ENCODE measurements around the gene TDRD12.
"Not testable (repeated sequence)": the region's sequence is repeated elsewhere in the genome, so short reads cannot be mapped to it uniquely, and the experiment has no call there.

The TDRD12 gene

DNA sequence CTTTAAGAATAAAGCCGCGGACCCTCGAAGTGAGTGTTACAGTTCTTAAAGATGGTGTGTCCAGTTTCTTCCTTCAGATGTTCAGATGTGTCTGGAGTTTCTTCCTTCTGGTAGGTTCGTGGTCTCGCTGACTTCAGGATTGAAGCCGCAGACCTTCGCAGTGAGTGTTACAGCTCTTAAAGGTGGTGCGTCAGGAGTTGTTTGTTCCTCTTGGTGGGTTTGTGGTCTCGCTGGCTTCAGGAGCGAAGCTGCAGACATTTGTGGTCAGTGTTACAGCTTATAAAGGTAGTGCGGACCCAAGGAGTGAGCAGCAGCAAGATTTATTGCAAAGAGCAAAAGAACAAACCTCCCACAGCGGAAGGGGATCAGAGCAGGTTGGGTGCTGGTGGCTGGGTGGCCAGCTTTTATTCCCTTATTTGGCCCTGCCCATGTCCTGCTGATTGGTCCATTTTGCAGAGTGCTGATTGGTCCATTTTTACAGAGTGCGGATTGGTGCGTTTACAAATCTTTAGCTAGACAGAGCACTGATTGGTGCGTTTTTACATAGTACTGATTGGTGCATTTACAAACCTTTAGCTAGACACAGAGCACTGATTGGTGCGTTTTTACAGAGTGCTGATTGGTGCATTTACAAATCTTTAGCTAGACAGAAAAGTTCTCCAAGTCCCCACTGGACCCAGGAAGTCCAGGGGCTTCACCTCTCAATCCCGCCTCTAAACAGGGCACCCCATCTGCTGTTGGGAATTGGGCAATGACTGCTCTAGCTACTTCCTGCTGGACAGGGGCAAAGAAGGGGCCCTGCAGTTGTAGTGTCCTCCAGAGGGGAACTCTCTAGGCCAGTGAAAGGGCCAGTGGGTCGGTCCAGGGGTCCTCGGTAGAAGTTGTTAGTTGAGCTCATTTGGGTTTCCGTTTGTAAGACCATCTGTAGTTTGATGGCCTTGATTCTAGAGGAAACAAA lies 26.1 kb upstream of the TDRD12 start:
- DNase-seq (ENCODE audit: low read depth in 2 of 3, low spot score in 1 of 3) = peak in 2 of 3 donors; percentile 46 to 61

DNA sequence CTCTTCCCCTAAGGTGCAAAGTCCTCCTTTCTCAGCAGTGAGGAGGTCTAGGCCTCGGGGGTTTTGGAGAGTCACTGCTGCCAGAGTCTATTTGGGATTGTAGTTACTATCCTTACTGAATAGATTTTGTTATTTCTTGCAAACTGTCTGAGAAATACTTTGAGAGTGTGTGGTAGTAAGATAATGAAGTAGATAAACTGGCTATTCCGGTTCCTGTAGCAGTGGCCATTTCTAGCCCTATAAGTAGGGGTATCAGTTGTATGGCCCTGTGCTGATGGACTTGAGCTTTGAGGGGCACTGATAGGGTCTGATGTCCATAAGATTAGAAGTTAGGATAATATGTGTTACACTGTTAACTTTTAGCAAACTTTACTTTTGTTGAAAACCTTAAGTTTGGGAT lies 25.3 kb upstream of the TDRD12 start:
- not testable (repeated sequence) for DNase-seq (ENCODE audit: low read depth in 2 of 3, low spot score in 1 of 3)

DNA sequence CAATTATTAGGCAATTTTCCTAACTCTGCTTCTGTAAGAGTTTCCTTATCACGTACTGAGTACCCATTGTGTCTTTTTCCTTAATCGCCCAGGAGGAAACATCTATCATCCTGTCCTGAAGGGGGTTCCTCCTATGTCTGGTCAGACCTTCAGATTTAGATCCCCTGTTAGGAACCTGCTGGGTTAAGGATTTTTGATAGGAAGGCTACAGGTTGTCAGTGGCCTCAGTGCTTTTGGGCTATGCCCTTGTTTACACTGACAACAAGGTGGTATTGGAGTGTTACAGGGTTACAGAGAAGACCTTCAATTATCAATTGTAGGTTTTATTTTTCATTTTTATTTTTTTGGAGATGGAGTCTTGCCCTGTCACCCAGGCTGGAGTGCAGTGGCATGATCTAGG lies 24.7 kb upstream of the TDRD12 start:
- not testable (repeated sequence) for DNase-seq (ENCODE audit: low read depth in 2 of 3, low spot score in 1 of 3)

DNA sequence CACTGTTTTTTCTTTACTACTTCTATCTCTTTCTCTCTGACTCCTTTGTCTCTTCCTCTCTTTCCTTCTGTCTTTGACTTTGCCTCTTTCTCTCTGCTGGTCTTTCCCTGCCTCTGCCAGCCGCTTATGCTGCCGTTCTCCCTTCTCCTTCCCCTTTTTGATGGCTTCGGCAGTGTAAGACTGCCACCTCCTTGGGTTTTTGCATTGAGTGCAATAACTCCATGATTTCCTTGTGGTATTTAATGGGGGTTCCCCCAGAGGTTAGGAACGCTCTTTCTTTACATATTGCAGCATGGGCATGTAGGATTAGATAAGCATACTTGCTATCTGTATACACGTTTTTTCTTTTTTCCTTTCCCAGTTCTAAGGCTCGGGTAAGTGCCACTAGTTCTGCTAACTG lies 24.1 kb upstream of the TDRD12 start:
- not testable (repeated sequence) for DNase-seq (ENCODE audit: low read depth in 2 of 3, low spot score in 1 of 3)

- DNase-seq (ENCODE audit: low read depth in 2 of 3, low spot score in 1 of 3) = not testable (repeated sequence)
Observed at GRCh38 chr19:32696771-32697170, 22.8 kb upstream of the TDRD12 start.

- DNase-seq (ENCODE audit: low read depth in 2 of 3, low spot score in 1 of 3) = not testable (repeated sequence)
Observed at GRCh38 chr19:32700129-32700528, 19.4 kb upstream of the TDRD12 start.

GRCh38 chr19:32702010-32702409 lies 17.6 kb upstream of the TDRD12 start:
- no peak for DNase-seq (ENCODE audit: low read depth in 2 of 3, low spot score in 1 of 3)

DNA sequence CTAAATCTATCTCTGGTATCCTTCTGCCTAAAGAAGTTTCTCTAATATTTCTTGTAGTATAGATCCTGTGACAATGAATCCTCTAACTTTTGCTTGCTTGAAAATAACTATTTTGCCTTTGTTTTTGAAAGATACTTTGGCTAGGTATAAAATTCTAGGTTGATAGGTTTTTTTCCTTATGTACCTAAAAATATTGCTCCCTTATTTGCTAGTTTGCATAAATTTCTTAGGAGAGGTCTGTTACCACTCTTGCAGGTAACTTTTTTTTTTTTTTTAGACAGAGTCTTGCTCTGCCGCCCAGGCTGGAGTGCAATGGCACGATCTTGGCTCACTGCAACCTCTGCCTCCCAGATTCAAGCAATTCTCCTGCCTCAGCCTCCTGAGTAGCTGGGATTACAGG lies 15.6 kb upstream of the TDRD12 start:
- DNase-seq (ENCODE audit: low read depth in 2 of 3, low spot score in 1 of 3) = not testable (repeated sequence)

- no peak for DNase-seq (ENCODE audit: low read depth in 2 of 3, low spot score in 1 of 3)
Observed at GRCh38 chr19:32708457-32708856, 11.1 kb upstream of the TDRD12 start.

GRCh38 chr19:32709032-32709431 lies 10.5 kb upstream of the TDRD12 start:
- no peak for DNase-seq (ENCODE audit: low read depth in 2 of 3, low spot score in 1 of 3)

- DNase-seq (ENCODE audit: low read depth in 2 of 3, low spot score in 1 of 3) = no peak
Observed at GRCh38 chr19:32711747-32712146, 7.8 kb upstream of the TDRD12 start.

GRCh38 chr19:32716203-32716602 lies 3.4 kb upstream of the TDRD12 start:
- DNase-seq (ENCODE audit: low read depth in 2 of 3, low spot score in 1 of 3) = not testable (repeated sequence)

DNA sequence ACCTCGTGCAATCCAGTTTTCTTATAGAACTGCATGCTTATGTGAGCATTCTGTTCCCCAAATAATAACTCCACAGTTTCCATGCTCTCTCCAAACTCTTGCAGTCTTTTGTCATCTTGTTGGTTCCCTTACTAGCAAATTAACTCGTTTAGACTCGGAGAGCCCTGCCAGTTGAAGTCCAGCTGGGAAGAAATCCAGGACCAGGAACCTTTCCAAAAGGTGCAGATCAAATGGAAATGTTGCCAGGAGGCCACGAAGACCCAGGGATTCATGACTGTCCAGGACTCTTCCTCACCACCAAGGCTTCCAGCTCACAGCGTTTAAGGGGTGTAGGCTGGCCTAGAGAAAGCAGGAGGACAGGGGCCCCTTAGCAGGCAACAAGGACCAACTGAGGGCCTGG lies 2.1 kb upstream of the TDRD12 start:
- DNase-seq (ENCODE audit: low read depth in 2 of 3, low spot score in 1 of 3) = no peak

DNA sequence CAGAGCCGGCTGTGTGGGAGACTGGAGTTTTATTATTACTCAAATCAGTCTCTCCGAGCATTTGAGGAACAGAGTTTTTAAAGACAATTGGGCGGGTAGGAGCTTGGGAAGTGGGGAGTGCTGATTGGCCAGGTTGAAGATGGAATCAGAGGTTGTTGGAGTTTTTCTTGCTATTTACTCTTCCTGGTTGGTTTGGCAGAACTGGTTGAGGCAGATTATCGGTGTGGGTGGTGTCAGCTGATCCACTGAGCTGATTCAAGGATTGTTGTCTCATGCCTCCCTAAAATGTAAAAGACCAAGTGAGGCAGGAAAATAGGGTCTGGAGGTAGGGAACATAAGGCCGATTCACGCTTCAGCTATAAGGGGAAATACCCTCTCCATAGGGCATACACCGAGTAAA lies 1.3 kb upstream of the TDRD12 start:
- DNase-seq (ENCODE audit: low read depth in 2 of 3, low spot score in 1 of 3) = no peak

- DNase-seq (ENCODE audit: low read depth in 2 of 3, low spot score in 1 of 3) = no peak
Observed at GRCh38 chr19:32720216-32720935, 809 bp downstream of the TDRD12 start.

- no peak for DNase-seq (ENCODE audit: low read depth in 2 of 3, low spot score in 1 of 3)
Observed at GRCh38 chr19:32720936-32721250, 1.3 kb downstream of the TDRD12 start.

- no peak for DNase-seq (ENCODE audit: low read depth in 2 of 3, low spot score in 1 of 3)
Observed at GRCh38 chr19:32735936-32736335, 16.4 kb downstream of the TDRD12 start.

DNA sequence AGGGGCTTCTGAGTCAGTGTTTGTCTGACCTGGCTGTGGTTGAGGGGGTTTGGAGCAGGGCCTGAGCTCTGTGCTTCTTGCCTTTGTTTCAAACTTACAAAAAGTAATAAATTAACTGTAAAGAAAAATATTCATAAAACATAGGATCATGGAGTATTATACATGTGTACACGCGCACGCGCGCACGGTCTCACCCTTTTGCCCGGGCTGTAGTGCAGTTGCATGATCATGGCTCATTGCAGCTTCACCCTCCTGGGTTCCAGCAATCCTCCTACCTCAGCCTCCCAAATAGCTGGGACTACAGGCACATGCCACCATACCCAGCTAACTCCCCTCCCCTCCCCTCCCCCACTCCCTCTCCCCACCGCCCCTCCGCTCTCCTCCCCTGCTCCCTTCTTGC lies 23.5 kb downstream of the TDRD12 start:
- DNase-seq (ENCODE audit: low read depth in 2 of 3, low spot score in 1 of 3) = no peak

GRCh38 chr19:32743447-32743846 lies 23.9 kb downstream of the TDRD12 start:
- no peak for DNase-seq (ENCODE audit: low read depth in 2 of 3, low spot score in 1 of 3)

- DNase-seq (ENCODE audit: low read depth in 2 of 3, low spot score in 1 of 3) = no peak
Observed at GRCh38 chr19:32744555-32745325, 25.2 kb downstream of the TDRD12 start.

GRCh38 chr19:32745594-32746251 lies 26.2 kb downstream of the TDRD12 start:
- not testable (repeated sequence) for DNase-seq (ENCODE audit: low read depth in 2 of 3, low spot score in 1 of 3)

All from stimulated activated CD4-positive, alpha-beta T cell treated with anti-CD3 and anti-CD28 coated beads, Interleukin-12 subunit alpha, Interleukin-12 subunit beta, amount 100 ng/mL, for 48 hours (primary cell).